Measurements from ENCODE around the gene OR2C3.
"Not testable (repeated sequence)": the region's sequence is repeated elsewhere in the genome, so short reads cannot be mapped to it uniquely, and the experiment has no call there.

The OR2C3 gene

DNA sequence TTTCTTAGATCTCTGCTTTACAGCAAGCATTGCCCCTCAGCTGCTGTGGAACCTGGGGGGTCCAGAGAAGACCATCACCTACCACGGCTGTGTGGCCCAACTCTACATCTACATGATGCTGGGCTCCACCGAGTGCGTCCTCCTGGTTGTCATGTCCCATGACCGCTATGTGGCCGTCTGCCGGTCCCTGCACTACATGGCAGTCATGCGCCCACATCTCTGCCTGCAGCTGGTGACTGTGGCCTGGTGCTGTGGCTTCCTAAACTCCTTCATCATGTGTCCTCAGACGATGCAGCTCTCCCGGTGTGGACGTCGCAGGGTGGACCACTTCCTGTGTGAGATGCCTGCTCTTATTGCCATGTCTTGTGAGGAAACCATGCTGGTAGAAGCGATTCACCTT, 44.9 kb downstream of the OR2C3 start:
- TF ChIP-seq GATA1 (IDR thresholded peaks at IDR 0.05; ENCODE audit: low read depth, low read length) (no peak), POLR2A (IDR thresholded peaks at IDR 0.05; ENCODE audit: low read length) (no peak)
- no peak for DNase-seq

- peak; percentile 13 to 35 for DNase-seq
- no peak for TF ChIP-seq GATA1 (IDR thresholded peaks at IDR 0.05; ENCODE audit: low read depth, low read length)
- TF ChIP-seq POLR2A (IDR thresholded peaks at IDR 0.05; ENCODE audit: low read length) = no peak
These were observed 49.2 kb downstream of the OR2C3 start for GRCh38 chr1:247487057-247487456.

- no peak for TF ChIP-seq GATA1 (IDR thresholded peaks at IDR 0.05; ENCODE audit: low read depth, low read length)
- TF ChIP-seq POLR2A (IDR thresholded peaks at IDR 0.05; ENCODE audit: low read length) = no peak
- no peak for DNase-seq
These were observed 53.5 kb downstream of the OR2C3 start for GRCh38 chr1:247482747-247483146.

- DNase-seq = not testable (repeated sequence)
These were observed 59.7 kb downstream of the OR2C3 start for GRCh38 chr1:247476328-247477058.

GRCh38 chr1:247475793-247476192, 60.4 kb downstream of the OR2C3 start:
- TF ChIP-seq GATA1 (IDR thresholded peaks at IDR 0.05; ENCODE audit: low read depth, low read length) = no peak
- TF ChIP-seq POLR2A (IDR thresholded peaks at IDR 0.05; ENCODE audit: low read length) = no peak
- DNase-seq = no peak
